Measurements from ENCODE around the gene DCTN5. TPM values are rescaled to one million over a fixed set of nuclear protein-coding genes. Genes with fewer than 3 reads are reported as not detected.

Gene DCTN5
- total RNA-seq = 33.0 and 48.7 TPM in 2 replicates

GRCh38 chr16:23640931-23641765 is at the start of gene DCTN5, which contains the start of gene PALB2:
TSS of gene DCTN5 (plus strand) at chr16:23641466. CDS start at chr16:23641543, 77 bp downstream.
TSS of gene PALB2 (minus strand) at chr16:23641310. CDS start at chr16:23641157, 153 bp downstream.

DNA sequence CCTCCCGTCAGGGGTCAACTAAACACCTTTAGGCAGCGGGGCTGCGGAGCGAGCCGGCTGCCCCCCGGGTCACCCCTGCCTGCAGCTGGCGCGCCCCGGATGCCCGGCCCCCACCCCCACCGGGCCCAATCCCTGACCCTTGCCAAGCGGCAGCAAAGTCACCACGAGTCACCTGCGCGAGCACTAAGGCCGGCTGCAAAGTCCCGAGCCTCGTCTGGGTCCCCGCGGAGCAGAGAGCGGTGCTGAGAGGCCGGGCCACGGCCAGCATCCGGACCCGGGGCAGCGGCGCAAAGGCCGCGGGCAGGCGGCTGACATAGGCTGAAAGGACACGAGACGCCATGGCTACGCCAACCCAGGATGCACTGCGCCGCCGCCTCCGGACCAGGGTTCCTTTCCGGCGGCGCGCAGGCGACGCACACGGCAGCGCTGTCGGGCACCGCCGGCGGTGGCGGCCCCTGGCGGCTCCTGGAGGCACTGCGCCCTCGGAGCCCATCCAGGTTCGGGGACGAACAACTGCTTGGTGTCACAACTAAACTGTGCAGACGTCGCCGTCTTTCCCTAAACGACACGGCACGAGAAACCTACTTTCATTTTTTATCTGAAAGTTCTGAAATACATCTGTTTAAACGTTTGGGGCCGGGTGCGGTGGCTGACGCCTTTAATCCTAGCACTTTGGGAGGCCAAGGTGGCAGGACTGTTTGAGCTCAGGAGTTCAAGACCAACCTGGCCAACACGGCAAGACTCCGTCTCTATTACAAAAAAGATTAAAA is 45.1 kb upstream of the DCTN5 start, which contains the start of gene NDUFAB1:
TSS of gene NDUFAB1 (minus strand) at position 366 of the 770 bp plus-strand sequence. CDS start at position 340, 26 bp downstream.

DNA sequence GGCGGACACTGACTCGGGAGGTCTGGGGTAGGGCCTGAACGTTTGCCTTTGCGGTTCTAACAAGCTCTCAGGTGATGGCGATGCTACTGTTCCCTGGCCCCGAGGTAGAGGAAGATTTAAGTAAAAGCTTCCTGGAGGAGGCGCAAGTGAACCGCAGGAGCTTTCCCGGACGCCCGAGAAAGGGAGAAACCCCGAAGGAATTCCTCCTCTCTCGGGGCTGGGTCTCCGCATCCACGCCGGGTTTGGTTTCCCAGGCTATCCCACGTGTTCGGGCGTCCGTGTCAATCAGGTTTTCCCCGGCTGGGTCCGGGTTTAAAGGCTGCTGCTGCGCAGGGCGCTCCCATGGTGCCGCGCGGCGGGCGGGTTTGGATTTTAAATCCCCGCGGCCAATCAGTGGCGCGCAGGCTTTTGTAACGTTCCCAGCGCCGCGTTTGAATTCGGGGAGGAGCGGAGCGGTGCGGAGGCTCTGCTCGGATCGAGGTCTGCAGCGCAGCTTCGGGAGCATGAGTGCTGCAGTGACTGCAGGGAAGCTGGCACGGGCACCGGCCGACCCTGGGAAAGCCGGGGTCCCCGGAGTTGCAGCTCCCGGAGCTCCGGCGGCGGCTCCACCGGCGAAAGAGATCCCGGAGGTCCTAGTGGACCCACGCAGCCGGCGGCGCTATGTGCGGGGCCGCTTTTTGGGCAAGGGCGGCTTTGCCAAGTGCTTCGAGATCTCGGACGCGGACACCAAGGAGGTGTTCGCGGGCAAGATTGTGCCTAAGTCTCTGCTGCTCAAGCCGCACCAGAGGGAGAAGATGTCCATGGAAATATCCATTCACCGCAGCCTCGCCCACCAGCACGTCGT is 37.4 kb downstream of the DCTN5 start, which contains the start of gene PLK1:
TSS of gene PLK1 (plus strand) at position 460 of the 844 bp plus-strand sequence. CDS start at position 504, 44 bp downstream.

DNA sequence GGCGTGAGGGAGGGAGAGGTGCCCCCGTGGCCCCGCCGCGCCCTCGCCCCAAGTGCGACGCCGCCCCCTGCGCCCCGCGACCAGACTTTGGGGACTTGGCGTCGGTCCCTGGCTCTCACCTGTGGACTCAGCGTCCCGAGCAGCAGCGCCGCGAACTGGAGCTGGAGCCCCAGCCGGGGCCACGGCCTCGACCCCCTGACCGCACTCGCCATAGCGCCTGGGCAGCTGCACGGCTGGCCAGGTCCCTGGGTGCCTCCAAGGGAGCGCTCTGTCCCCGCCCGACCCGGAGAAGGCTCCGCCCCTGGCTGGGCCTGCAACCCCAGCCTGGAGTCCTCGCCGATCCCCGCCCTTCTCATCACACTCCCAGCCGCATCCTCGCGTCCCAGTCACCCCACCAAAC is 71.7 kb downstream of the DCTN5 start, which contains the start of gene ERN2:
TSS of gene ERN2 (minus strand) at position 247 of the 400 bp plus-strand sequence. CDS start at position 212, 35 bp downstream.

Other genes starting within 250 kb of the DCTN5 start
- gene COG7, start 188.3 kb upstream of the DCTN5 start, total RNA-seq = 8.7 and 9.6 TPM in 2 replicates
- gene GGA2, start 131.0 kb upstream of the DCTN5 start, total RNA-seq = 9.2 and 19.5 TPM in 2 replicates
- 62.4 and 89.5 TPM in 2 replicates for gene EARS2, start 84.1 kb upstream of the DCTN5 start, total RNA-seq
- gene UBFD1, start 83.7 kb upstream of the DCTN5 start, total RNA-seq = 54.6 and 76.4 TPM in 2 replicates
- 77.8 and 91.6 TPM in 2 replicates for gene NDUFAB1, start 45.1 kb upstream of the DCTN5 start, total RNA-seq
- 8.9 and 14.3 TPM in 2 replicates for gene PALB2, start 156 bp upstream of the DCTN5 start, total RNA-seq
- gene PLK1, start 37.4 kb downstream of the DCTN5 start, total RNA-seq = 1.9 and 6.0 TPM in 2 replicates
- gene ERN2, start 71.8 kb downstream of the DCTN5 start, total RNA-seq = 0.21 and 0.48 TPM in 2 replicates
- gene CHP2, start 113.6 kb downstream of the DCTN5 start, total RNA-seq = 0.24 and 1.3 TPM in 2 replicates
- 0.21 TPM in 1 of 2 replicates, not detected in the other for gene PRKCB, start 194.5 kb downstream of the DCTN5 start, total RNA-seq